HEK293T (cell line): ENCODE data around the gene TANC1.

Source experiments
- CTCF ChIA-PET: fragments of 350-600 bp; formaldehyde crosslinking; extraction: SDS; loops from one replicate; lab custom pipeline; 2021; ENCODE audit warnings: antibody characterized with exemption, inconsistent platforms; lab: Yijun Ruan, JAX
- POLR2A ChIA-PET: fragments of 350-600 bp; formaldehyde crosslinking; extraction: SDS; loops from one replicate; lab custom pipeline; 2020; ENCODE audit warnings: antibody characterized with exemption, inconsistent platforms; lab: Yijun Ruan, JAX
- DNase-seq: peaks from one replicate; pipeline ENCODE4 v3.0.0; 2012; ENCODE audit warnings: mixed read lengths; ENCODE audit errors: extremely low spot score
- ARNT ChIP-seq: fragments of 450-650 bp; IDR thresholded peaks from 2 replicates; pipeline ENCODE4 v1.6.1; 2017; ENCODE audit warnings: mild to moderate bottlenecking
- BHLHE40 ChIP-seq: fragments of 450-650 bp; IDR thresholded peaks from 2 replicates; pipeline ENCODE4 v1.6.1; 2016; ENCODE audit warnings: mild to moderate bottlenecking, moderate library complexity, borderline replicate concordance
- CTBP1 ChIP-seq: fragments of 450-650 bp; IDR thresholded peaks from 2 replicates; pipeline ENCODE4 v1.6.1; 2016; ENCODE audit warnings: borderline replicate concordance
- ELF4 ChIP-seq: fragments of 450-650 bp; IDR thresholded peaks from 2 replicates; pipeline ENCODE4 v1.6.1; 2017; ENCODE audit warnings: antibody characterized with exemption
- FOXA1 ChIP-seq: fragments of 450-650 bp; IDR thresholded peaks from 2 replicates; pipeline ENCODE4 v1.6.1; 2016; ENCODE audit warnings: mild to moderate bottlenecking
- FOXK2 ChIP-seq: fragments of 450-650 bp; IDR thresholded peaks from 2 replicates; pipeline ENCODE4 v1.6.1; 2016; ENCODE audit warnings: mild to moderate bottlenecking
- FOXM1 ChIP-seq: fragments of 450-650 bp; IDR thresholded peaks from 2 replicates; pipeline ENCODE4 v1.6.1; 2017; ENCODE audit warnings: mild to moderate bottlenecking, borderline replicate concordance
- HDGF ChIP-seq: fragments of 450-650 bp; IDR thresholded peaks from 2 replicates; pipeline ENCODE4 v1.6.1; 2017; ENCODE audit warnings: antibody characterized with exemption, borderline replicate concordance
- L3MBTL2 ChIP-seq: fragments of 450-650 bp; conservative IDR thresholded peaks from 2 replicates; pipeline ENCODE4 v1.6.1; 2016; ENCODE audit warnings: mild to moderate bottlenecking
- LEF1 ChIP-seq: fragments of 450-650 bp; IDR thresholded peaks from 2 replicates; pipeline ENCODE4 v1.6.1; 2017; ENCODE audit warnings: mild to moderate bottlenecking, borderline replicate concordance
- NFRKB ChIP-seq: fragments of 450-650 bp; IDR thresholded peaks from 2 replicates; pipeline ENCODE4 v1.6.1; 2016; ENCODE audit warnings: mild to moderate bottlenecking, moderate library complexity
- PKNOX1 ChIP-seq: fragments of 450-650 bp; IDR thresholded peaks from 2 replicates; pipeline ENCODE4 v1.6.1; 2016
- SP1 ChIP-seq: fragments of 450-650 bp; IDR thresholded peaks from 2 replicates; pipeline ENCODE4 v1.6.1; 2017
- SUZ12 ChIP-seq: fragments of 450-650 bp; IDR thresholded peaks from 2 replicates; pipeline ENCODE4 v1.6.1; 2016; ENCODE audit warnings: mild to moderate bottlenecking
- TARDBP ChIP-seq: fragments of 450-650 bp; IDR thresholded peaks from 2 replicates; pipeline ENCODE4 v1.6.1; 2016
- ZNF384 ChIP-seq: fragments of 450-650 bp; IDR thresholded peaks from 2 replicates; pipeline ENCODE4 v1.6.1; 2016

The TANC1 gene

GRCh38 chr2:158968396-158969161 lies at the start of gene TANC1:
Gene TANC1, plus strand, starts transcription at chr2:158968640. Its CDS starts 97,271 bp downstream, at chr2:159065911.
- ChIA-PET CTCF (no interaction called here), POLR2A (interaction anchor here (1.0 to 3.0 kb wide), 9 partner anchors 10 to 318 kb away, joined by 3 to 12 read pairs (median 6); partner anchors contain the start of gene WDSUB1)
- DNase-seq, result peak; percentile 78
- no peak for TF ChIP-seq NFRKB
- TF ChIP-seq SUZ12, result no peak
- TF ChIP-seq SP1, result no peak
- TF ChIP-seq ARNT, result no peak
- TF ChIP-seq TARDBP, result no peak
- TF ChIP-seq FOXA1, result no peak
- no peak for TF ChIP-seq FOXM1
- no peak for TF ChIP-seq L3MBTL2
- no peak for TF ChIP-seq FOXK2
- TF ChIP-seq ZNF384, result no peak
- no peak for TF ChIP-seq HDGF
- no peak for TF ChIP-seq BHLHE40
- TF ChIP-seq LEF1, result no peak
- TF ChIP-seq ELF4, result no peak
- no peak for TF ChIP-seq PKNOX1

DNA sequence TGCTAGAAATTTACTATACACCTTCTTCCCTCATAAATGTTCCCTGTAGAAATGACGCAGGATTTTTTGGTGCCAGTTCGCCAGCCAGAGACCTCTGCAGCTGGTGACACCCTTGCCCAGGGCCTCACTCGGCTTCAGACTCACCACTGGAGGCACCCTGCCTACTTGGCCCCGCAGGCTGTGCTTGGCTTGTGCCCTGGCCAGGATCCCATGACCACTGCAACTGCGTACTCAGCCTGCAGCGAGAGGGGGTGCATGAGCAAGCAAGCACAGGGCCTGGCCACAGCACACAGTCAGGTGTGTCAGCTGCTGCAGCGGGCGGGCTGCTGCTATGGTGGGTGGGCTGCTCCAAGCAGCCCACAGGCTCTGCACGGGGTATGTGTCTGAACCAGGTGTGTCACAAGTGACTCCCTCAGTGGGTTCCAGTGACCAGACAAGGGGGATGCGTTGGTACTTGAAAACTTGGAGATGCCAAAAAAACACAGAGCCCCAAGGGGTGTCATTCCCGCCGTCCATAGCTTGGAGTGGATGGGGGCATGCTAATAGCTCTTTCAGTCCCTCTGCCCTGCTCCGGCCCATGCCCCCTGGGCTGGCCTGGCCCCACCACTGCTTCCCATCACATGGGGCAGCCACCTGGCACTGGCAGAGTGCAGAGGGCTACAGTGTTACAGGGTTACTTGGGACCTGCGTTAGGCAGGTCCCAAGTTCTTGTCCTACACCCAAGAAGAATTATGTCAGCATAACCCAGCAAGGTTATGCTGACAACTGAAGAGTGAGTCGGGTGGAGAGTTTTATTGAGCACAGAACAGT lies 46.6 kb upstream of the TANC1 start:
- POLR2A ChIA-PET, result no interaction called here
- TF ChIP-seq NFRKB (no peak), CTBP1 (no peak), TARDBP (no peak), SP1 (no peak), HDGF (no peak), BHLHE40 (no peak), PKNOX1 (no peak), LEF1 (no peak), SUZ12 (no peak), FOXM1 (no peak), FOXK2 (no peak), FOXA1 (no peak)
- no peak for DNase-seq
- CTCF ChIA-PET, result interaction anchor here (0.6 kb wide), 1 partner anchor 197 kb away, joined by 3 read pairs; no protein-coding TSS in a partner anchor

DNA sequence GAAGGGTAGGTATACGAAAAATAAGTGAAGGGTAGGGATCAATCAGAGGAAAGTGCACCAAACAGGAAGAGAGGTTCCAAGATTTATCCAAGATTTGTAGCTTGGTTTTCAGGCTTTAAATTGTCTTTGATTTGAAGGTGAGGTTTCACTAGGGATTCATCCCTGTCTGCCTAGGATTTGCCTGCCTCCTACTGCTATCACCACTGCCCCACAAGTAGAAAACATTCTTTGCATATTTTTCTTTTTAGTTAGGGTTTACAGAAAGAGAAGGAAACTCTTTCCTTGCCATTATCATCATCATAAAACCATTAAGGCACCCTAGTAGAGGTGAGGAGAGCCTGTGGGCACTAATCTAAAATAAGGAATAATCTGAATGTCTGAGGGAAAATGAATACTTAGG lies 45.8 kb upstream of the TANC1 start:
- DNase-seq, result no peak
- ChIA-PET CTCF (interaction anchor here (0.6 kb wide), 1 partner anchor 196 kb away, joined by 3 read pairs; no protein-coding TSS in a partner anchor), POLR2A (no interaction called here)
- TF ChIP-seq LEF1, result no peak
- no peak for TF ChIP-seq HDGF
- no peak for TF ChIP-seq SUZ12

DNA sequence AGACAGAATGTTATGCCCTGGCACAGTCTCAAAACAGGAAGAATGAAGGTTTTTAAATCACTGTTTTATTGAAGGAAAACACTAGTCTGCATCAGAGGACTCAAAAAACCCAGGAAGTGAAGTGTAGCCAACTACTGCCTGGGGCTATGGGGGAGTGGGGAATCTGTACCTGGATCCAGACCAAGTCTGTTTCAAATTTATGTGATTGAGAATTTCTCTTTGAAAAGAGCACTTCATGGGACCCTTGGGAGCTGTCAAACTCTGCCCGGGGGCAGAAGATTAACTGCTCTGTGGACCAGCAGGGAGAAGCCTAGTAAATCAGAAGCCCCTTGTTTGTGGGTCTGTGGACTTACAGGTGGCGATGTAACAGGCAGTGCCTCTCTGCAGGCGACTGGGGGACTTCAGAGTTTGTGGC lies 45.3 kb upstream of the TANC1 start:
- TF ChIP-seq NFRKB (no peak), CTBP1 (peak; percentile 88), ELF4 (peak; percentile 22; the same call in 1 of the 2 replicates), L3MBTL2 (no peak), ARNT (no peak), BHLHE40 (no peak), PKNOX1 (peak; percentile 87), FOXM1 (no peak; the same call in 1 of the 2 replicates), LEF1 (0 out of 2 replicates have a peak, but pooled peaks have one; percentile 27), SP1 (no peak)
- DNase-seq, result peak; percentile 34
- CTCF ChIA-PET, result interaction anchor here (0.6 kb wide), 1 partner anchor 14 kb away, joined by 3 read pairs; no protein-coding TSS in a partner anchor
- POLR2A ChIA-PET, result no interaction called here

GRCh38 chr2:158923641-158924040 lies 44.8 kb upstream of the TANC1 start:
- ChIA-PET POLR2A (no interaction called here), CTCF (interaction anchor here (0.6 kb wide), 1 partner anchor 14 kb away, joined by 3 read pairs; no protein-coding TSS in a partner anchor)
- TF ChIP-seq FOXK2, result no peak
- TF ChIP-seq ELF4, result no peak
- TF ChIP-seq LEF1, result no peak
- TF ChIP-seq CTBP1, result no peak
- no peak for TF ChIP-seq SP1
- TF ChIP-seq SUZ12, result no peak
- no peak for TF ChIP-seq ARNT
- TF ChIP-seq HDGF, result no peak
- no peak for TF ChIP-seq PKNOX1
- no peak for TF ChIP-seq NFRKB
- TF ChIP-seq BHLHE40, result no peak
- no peak for TF ChIP-seq FOXM1
- TF ChIP-seq TARDBP, result no peak
- TF ChIP-seq FOXA1, result no peak
- no peak for TF ChIP-seq ZNF384
- TF ChIP-seq L3MBTL2, result no peak
- no peak for DNase-seq
